A673 (cell line): ENCODE measurements around the gene NACC2.

Experiments used
- EZH2 ChIP-seq: fragments of 200-600 bp; sonication (generic); IDR thresholded peaks from 2 replicates; pipeline ENCODE4 v1.6.1; 2017; ENCODE audit warnings: borderline replicate concordance, low read depth, mild to moderate bottlenecking, mixed read lengths, antibody characterized with exemption, low read length; ENCODE audit not compliant: poor library complexity, severe bottlenecking
- TF ChIP-seq, protein P1 (sequence below): fragments of 300-800, 200-600 bp; sonication (generic); conservative IDR thresholded peaks from 2 replicates; pipeline ENCODE4 v1.5.1; 2017; ENCODE audit warnings: low read depth, mild to moderate bottlenecking, antibody characterized with exemption, low read length, moderate library complexity, mixed read lengths

DNA sequence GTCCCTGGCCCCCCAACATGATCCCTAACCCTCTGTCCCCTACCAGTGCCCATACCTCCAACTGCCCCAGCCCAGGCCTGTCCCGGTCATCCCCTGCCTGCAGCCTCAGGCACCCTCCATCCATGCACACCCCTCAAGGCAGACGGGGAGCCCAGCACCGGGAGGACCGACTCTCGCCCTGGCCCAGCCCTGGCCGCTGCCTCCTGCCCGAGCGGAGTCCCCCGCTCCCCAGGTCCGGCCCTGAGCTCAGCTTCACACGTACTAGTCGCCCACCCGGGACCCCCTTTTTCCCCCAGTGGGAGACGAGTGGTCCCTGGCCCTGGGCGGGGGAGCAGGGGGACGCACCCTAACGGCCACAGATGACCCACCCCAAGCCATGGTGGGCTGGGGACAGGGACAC is 84.9 kb downstream of the NACC2 start:
- TF ChIP-seq, protein P1, sequence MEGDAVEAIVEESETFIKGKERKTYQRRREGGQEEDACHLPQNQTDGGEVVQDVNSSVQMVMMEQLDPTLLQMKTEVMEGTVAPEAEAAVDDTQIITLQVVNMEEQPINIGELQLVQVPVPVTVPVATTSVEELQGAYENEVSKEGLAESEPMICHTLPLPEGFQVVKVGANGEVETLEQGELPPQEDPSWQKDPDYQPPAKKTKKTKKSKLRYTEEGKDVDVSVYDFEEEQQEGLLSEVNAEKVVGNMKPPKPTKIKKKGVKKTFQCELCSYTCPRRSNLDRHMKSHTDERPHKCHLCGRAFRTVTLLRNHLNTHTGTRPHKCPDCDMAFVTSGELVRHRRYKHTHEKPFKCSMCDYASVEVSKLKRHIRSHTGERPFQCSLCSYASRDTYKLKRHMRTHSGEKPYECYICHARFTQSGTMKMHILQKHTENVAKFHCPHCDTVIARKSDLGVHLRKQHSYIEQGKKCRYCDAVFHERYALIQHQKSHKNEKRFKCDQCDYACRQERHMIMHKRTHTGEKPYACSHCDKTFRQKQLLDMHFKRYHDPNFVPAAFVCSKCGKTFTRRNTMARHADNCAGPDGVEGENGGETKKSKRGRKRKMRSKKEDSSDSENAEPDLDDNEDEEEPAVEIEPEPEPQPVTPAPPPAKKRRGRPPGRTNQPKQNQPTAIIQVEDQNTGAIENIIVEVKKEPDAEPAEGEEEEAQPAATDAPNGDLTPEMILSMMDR: no peak
- TF ChIP-seq EZH2: no peak
